Fibroblast of pulmonary artery (primary cell): ENCODE results near the gene JAKMIP2.

ENCODE experiments used
- DNase-seq: peaks from one replicate; pipeline ENCODE4 v3.0.0-alpha.2; 2010; ENCODE audit warnings: low read depth
- H3K4me3 ChIP-seq: replicated peaks from 2 replicates; pipeline ENCODE4 v1.5.1; 2011; ENCODE audit warnings: low read depth, mild to moderate bottlenecking, control low read depth, low read length, moderate library complexity
- TF ChIP-seq, protein P1 (sequence below): IDR thresholded peaks from 2 replicates; pipeline ENCODE4 v1.5.1; 2011; ENCODE audit warnings: mild to moderate bottlenecking, control low read depth, low read length, inconsistent platforms; ENCODE audit errors: missing control alignments

The JAKMIP2 gene

DNA sequence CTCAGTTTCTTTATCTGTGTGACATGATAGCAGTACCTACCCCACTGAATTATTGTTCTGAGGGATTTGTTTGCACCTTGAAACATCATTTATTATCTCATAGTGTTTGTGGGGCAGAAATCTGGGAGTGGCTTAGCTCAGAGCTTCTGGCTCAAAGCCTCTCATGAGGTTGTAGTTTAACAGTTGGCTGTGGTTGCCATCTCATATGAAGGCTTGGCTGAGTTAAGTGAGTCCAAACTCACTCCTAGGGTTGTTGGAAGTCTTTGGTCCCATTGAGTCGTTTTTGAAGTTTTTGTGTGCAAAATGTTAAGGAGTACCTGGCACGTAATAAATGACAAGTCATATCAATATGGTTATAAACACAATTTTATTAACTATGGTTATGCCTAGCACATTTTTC lies 3.6 kb upstream of the JAKMIP2 start:
- no peak overlapping the region for H3K4me3 ChIP-seq
- no peak for DNase-seq
- TF ChIP-seq, protein P1, sequence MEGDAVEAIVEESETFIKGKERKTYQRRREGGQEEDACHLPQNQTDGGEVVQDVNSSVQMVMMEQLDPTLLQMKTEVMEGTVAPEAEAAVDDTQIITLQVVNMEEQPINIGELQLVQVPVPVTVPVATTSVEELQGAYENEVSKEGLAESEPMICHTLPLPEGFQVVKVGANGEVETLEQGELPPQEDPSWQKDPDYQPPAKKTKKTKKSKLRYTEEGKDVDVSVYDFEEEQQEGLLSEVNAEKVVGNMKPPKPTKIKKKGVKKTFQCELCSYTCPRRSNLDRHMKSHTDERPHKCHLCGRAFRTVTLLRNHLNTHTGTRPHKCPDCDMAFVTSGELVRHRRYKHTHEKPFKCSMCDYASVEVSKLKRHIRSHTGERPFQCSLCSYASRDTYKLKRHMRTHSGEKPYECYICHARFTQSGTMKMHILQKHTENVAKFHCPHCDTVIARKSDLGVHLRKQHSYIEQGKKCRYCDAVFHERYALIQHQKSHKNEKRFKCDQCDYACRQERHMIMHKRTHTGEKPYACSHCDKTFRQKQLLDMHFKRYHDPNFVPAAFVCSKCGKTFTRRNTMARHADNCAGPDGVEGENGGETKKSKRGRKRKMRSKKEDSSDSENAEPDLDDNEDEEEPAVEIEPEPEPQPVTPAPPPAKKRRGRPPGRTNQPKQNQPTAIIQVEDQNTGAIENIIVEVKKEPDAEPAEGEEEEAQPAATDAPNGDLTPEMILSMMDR: no peak

DNA sequence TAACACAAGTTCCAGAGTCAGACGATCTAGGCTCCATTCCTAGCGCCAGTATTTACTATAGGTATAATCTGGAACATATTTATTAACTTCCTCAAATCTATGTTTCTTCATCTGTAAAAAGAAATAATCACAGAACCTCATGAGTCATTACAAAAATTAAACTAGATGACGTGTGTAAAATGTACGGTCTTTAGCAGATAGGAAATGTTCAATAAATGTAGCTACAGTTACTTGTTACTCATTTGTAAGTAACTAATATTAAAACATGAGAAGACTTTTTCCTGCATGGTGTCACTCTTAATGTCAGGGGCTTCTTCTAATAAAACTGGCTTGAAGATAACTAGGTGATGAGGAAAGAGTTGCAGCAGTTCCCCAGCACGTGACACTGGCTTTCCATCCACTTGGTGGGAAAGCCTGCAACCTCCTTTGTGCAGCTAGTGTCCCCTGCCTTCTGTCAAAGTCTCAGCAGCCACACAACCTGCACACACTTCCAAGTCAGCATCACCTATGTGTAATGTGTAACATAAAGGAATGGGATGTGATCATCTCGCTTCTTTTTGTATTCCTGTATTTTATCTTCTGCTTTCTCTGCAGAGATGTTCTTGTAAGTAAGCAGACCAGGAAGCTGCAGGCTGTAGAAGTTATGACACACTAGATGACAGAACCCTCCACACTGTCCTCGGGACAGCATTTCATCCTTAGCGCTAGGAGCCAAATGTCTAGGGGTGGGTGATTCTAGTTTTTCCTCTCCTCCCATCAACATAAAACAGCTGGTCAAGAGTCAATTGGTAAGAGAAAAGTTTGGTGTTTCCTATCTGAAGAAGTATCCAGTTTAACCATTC lies 1.8 kb upstream of the JAKMIP2 start:
- H3K4me3 ChIP-seq: no peak overlapping the region
- TF ChIP-seq, protein P1: no peak
- DNase-seq: no peak

DNA sequence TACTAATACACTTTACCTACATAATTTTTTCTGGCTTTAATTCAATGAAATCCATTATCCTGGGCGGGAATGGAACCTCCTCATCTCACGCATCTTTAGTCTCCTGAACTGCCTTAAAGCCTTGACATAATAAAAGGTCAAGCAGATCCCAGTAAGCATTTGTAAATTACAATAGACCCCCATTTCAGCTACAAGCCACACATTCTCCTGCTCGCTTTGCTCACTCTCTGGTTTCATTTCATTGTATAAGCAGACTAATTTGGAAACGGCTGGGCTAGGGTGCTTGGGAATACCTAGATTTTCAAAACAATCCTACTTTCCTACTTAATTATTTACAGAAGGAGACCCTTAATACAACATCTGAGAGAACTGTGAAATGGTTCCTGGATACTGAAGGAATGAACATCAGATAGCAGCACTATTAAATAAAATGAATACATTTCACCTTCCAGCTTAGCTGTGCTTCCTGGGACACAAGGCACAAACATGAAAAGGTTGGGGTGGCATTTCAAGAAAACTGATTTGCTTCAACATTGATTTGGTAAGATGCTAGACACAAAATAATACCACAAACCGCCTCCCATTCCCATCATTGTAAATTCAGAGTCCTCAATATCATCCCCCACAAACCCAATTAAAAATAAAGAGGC lies 1.5 kb downstream of the JAKMIP2 start:
- no peak for DNase-seq
- H3K4me3 ChIP-seq: no peak overlapping the region
- TF ChIP-seq, protein P1: no peak

DNA sequence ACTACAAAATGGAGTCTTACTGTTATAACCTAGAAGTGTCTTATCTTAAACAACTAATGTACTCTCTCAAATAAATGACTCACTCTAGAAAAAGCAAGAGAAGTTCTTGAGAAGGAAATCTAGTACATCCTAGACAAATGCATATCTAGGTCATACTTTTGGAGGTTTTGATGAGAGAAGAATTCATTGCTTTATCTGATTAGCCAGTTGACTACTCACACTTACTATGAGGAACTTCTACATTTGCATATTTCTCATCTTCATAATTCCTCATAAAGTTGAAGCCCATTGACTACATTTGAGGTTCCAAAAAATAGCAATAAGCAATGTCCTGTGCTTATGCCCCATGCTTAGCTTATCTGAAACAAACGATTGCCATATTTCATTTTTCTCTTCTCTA lies 2.8 kb downstream of the JAKMIP2 start:
- DNase-seq: no peak
- no peak overlapping the region for H3K4me3 ChIP-seq
- TF ChIP-seq, protein P1: no peak

DNA sequence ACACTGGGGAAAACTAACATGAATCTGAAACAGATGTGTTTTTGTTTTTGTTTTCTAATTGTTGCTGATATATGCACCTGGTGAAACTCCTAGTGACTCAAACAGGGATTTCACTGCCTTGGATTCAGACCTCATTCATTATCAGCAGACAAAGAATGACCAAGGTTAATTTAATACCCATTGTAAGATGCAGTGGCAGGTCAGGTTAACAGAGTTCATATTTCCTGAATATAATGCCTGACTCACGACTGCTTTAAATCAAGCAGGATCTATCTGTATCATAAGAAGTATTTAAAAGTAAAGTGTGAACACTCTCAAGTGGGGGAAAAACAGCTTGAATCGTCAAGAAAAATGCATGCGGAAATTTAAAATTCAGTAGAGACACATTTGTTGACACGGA lies 5.5 kb downstream of the JAKMIP2 start:
- DNase-seq: no peak
- H3K4me3 ChIP-seq: no peak overlapping the region
- TF ChIP-seq, protein P1: no peak

DNA sequence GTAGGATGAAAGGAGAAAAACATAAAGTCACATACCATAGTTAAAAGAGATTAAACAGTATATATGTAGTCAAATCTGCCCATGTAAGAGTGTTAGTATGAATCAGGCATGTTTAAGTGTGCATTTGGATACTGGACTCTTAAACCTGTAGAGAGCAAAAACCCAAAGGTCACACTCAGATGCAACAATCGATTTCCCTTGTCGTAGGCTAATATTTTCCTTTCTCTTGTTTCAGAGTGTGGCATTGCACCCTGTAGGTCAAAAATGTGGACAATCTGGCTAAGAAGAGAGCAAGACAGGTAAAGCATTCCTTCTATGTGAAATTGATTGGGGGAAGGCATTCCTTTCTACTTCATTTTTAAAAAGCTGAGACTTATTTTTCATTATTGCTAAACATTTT lies 8.9 kb downstream of the JAKMIP2 start:
- no peak overlapping the region for H3K4me3 ChIP-seq
- DNase-seq: no peak
- TF ChIP-seq, protein P1: no peak
